ENCODE results near the gene NPAS4.

DNA sequence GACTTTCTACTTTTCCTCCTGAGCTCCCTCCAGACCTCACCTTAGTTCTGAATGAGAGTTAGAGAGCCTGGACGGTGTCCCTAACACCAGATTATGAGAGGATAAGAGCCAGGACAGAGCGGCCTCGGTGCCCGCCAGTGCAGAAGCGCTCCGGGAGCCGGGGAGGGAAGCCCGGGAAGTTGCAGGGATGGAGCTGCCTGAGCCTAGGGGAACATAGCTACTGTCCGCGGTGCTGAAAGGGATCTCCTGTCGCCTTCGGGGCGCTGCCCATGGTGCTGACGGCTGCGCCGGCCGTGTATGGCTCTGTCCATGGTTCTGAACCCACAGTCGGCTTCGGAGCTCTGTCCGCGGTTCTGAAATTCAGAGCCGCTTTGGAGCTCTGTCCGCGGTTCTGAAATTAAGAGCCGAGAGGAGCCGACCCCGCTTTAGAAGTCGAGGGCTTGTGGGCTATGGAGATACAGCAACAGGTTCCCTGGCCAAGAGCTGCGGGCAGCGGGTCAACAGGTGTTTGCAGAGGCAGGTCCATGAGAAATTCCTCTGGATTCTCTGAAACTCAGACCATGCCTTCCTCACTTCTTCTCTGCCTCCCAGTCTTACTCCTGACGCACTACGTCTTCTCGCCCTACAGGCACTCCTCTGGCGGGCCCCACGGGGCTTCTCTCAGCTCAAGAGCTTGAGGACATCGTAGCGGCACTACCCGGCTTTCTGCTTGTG lies 814 bp downstream of the NPAS4 start:
- no peak for TF ChIP-seq EZH2phosphoT487 (IDR thresholded peaks at IDR 0.05; ENCODE audit: borderline replicate concordance)
- TF ChIP-seq, protein P1, sequence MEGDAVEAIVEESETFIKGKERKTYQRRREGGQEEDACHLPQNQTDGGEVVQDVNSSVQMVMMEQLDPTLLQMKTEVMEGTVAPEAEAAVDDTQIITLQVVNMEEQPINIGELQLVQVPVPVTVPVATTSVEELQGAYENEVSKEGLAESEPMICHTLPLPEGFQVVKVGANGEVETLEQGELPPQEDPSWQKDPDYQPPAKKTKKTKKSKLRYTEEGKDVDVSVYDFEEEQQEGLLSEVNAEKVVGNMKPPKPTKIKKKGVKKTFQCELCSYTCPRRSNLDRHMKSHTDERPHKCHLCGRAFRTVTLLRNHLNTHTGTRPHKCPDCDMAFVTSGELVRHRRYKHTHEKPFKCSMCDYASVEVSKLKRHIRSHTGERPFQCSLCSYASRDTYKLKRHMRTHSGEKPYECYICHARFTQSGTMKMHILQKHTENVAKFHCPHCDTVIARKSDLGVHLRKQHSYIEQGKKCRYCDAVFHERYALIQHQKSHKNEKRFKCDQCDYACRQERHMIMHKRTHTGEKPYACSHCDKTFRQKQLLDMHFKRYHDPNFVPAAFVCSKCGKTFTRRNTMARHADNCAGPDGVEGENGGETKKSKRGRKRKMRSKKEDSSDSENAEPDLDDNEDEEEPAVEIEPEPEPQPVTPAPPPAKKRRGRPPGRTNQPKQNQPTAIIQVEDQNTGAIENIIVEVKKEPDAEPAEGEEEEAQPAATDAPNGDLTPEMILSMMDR (conservative IDR thresholded peaks at IDR 0.05; ENCODE audit: low read length), result no peak
